ENCODE results near the gene PKDCC. TPM values are rescaled to one million over a fixed set of nuclear protein-coding genes. Genes with fewer than 3 reads are reported as not detected.

PKDCC gene
- total RNA-seq, 6 experiments from 2014 or later: not detected

GRCh38 chr2:42036413-42036812, 11.4 kb upstream of the PKDCC start:
- H3K36me3 Mint-ChIP-seq (ENCODE audit: low read depth): no peaks in the 10 kb centered on the region
- H3K4me3 Mint-ChIP-seq: no peak overlapping the region
- H3K27me3 Mint-ChIP-seq (ENCODE audit: insufficient read depth): peaks cover 15% of the 10 kb centered on the region
- H3K27ac Mint-ChIP-seq: no peak overlapping the region
- TF ChIP-seq, protein P1, sequence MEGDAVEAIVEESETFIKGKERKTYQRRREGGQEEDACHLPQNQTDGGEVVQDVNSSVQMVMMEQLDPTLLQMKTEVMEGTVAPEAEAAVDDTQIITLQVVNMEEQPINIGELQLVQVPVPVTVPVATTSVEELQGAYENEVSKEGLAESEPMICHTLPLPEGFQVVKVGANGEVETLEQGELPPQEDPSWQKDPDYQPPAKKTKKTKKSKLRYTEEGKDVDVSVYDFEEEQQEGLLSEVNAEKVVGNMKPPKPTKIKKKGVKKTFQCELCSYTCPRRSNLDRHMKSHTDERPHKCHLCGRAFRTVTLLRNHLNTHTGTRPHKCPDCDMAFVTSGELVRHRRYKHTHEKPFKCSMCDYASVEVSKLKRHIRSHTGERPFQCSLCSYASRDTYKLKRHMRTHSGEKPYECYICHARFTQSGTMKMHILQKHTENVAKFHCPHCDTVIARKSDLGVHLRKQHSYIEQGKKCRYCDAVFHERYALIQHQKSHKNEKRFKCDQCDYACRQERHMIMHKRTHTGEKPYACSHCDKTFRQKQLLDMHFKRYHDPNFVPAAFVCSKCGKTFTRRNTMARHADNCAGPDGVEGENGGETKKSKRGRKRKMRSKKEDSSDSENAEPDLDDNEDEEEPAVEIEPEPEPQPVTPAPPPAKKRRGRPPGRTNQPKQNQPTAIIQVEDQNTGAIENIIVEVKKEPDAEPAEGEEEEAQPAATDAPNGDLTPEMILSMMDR (IDR thresholded peaks at IDR 0.05): no peak
- no peak for DNase-seq
- no peaks in the 10 kb centered on the region for H3K4me1 Mint-ChIP-seq (ENCODE audit: low read depth)
- no peaks in the 10 kb centered on the region for H3K9me3 Mint-ChIP-seq

- TF ChIP-seq, protein P1 (IDR thresholded peaks at IDR 0.05): no peak
- Mint-ChIP-seq H3K4me1 (ENCODE audit: low read depth) (no peaks in the 10 kb centered on the region), H3K9me3 (no peaks in the 10 kb centered on the region)
Measured at GRCh38 chr2:42036940-42037339, 10.9 kb upstream of the PKDCC start.

GRCh38 chr2:42040643-42041278, 7.1 kb upstream of the PKDCC start:
- Mint-ChIP-seq H3K36me3 (ENCODE audit: low read depth) (no peaks in the 10 kb centered on the region), H3K4me3 (no peak overlapping the region), H3K27ac (no peak overlapping the region), H3K9me3 (no peaks in the 10 kb centered on the region), H3K4me1 (ENCODE audit: low read depth) (no peaks in the 10 kb centered on the region), H3K27me3 (ENCODE audit: insufficient read depth) (peaks cover 42% of the 10 kb centered on the region)
- TF ChIP-seq, protein P1 (IDR thresholded peaks at IDR 0.05): no peak
- DNase-seq: no peak

More at GRCh38 chr2:42036940-42037339, 10.9 kb upstream of the PKDCC start:
- DNase-seq: no peak
- no peak overlapping the region for H3K27ac Mint-ChIP-seq
- H3K4me3 Mint-ChIP-seq: no peak overlapping the region
- no peaks in the 10 kb centered on the region for H3K36me3 Mint-ChIP-seq (ENCODE audit: low read depth)
- H3K27me3 Mint-ChIP-seq (ENCODE audit: insufficient read depth): peaks cover 11% of the 10 kb centered on the region

DNA sequence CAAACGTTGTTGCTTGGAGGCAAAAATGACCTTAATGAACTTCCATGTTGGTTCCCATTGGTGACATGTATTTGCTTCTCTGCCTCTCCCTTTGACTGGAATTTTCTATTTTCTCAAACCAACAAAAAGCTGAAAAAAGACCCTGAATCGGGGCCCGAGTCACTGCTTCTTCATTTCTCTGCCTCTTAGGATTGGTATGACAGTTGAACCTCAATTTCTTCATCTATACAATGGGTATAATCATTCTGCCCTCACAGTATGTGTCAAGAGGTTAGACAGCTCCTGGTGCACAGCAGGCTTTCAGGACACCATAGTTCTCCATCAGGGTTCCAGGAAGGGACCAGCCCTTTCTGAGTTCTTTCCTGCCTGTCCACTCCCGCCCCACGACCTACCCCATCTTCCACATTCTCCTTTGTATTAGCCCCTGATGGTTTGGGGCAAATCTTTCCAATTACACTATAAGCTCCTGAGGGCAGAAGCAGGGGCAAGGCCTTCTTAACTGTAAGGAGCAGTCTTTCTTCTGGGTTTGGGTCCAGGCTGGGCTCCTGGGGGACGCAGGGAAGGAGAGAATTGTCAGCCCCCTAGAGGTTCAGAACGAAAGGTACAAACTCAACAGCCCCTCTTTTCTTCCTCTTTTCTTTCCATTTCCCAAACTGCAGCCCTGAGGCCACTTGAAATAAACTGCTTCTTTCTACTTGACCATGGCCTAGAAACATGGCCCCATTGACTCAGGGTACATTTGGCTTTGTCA, 6.3 kb upstream of the PKDCC start:
- Mint-ChIP-seq H3K36me3 (ENCODE audit: low read depth) (no peaks in the 10 kb centered on the region), H3K4me1 (ENCODE audit: low read depth) (no peaks in the 10 kb centered on the region), H3K27ac (no peak overlapping the region), H3K27me3 (ENCODE audit: insufficient read depth) (peaks cover 49% of the 10 kb centered on the region), H3K4me3 (no peak overlapping the region), H3K9me3 (no peaks in the 10 kb centered on the region)
- TF ChIP-seq, protein P1 (IDR thresholded peaks at IDR 0.05): no peak
- DNase-seq: no peak

GRCh38 chr2:42042631-42043355, 5.0 kb upstream of the PKDCC start:
- no peaks in the 10 kb centered on the region for H3K4me1 Mint-ChIP-seq (ENCODE audit: low read depth)
- TF ChIP-seq, protein P1 (IDR thresholded peaks at IDR 0.05): no peak
- H3K36me3 Mint-ChIP-seq (ENCODE audit: low read depth): no peaks in the 10 kb centered on the region
- H3K4me3 Mint-ChIP-seq: no peak overlapping the region
- peaks cover 53% of the 10 kb centered on the region for H3K27me3 Mint-ChIP-seq (ENCODE audit: insufficient read depth)
- no peak for DNase-seq
- no peaks in the 10 kb centered on the region for H3K9me3 Mint-ChIP-seq
- no peak overlapping the region for H3K27ac Mint-ChIP-seq

Data from HFFc6 (cell line).